HG03039 (cell line): ENCODE measurements around the gene GIMAP8.
"Not testable (repeated sequence)": the region's sequence is repeated elsewhere in the genome, so short reads cannot be mapped to it uniquely, and the experiment has no call there.

Source experiments
- ATAC-seq: cut with Tn5 transposase; IDR thresholded peaks from one replicate; pipeline ENCODE4 v1.9.1; 2021; ENCODE audit warnings: mild to moderate bottlenecking, moderate library complexity; ENCODE audit not compliant: unreplicated experiment

GIMAP8 gene

DNA sequence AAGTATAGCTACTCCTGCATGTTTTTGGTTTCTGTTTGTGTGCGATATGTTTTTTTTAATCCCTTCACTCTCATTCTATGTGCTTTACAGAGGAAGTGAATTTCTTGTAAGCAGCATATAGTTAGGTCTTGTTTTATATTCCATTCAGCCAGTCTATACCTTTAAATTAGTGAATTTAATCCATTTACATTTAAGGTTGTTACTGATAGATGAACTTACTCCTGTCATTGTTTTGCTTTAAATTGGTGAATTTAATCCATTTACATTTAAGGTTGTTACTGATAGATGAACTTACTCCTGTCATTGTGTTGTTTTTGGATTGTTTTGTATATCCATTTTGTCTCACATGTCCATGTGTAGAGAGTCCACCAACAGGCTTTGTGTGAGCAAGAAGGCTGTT is 11.1 kb downstream of the GIMAP8 start:
- ATAC-seq, result no peak

DNA sequence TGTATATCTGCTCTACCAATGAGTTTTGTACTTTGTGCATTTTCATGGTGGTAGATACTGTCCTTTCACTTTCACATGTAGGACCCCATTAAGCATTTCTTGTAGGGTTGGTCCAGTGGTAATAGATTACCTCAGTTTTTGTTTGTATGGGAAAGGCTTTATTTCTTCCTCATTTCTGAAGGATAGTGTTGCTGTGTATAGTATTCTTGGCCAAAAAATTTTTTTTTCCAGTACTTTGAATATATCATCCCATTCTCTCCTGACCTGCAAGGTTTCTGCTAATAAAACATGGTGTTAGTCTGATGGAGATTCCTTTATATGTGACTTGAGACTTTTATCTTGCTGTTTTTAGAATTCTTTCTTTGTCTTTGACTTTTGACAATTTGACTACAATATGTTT is 12.0 kb downstream of the GIMAP8 start:
- ATAC-seq, result no peak

DNA sequence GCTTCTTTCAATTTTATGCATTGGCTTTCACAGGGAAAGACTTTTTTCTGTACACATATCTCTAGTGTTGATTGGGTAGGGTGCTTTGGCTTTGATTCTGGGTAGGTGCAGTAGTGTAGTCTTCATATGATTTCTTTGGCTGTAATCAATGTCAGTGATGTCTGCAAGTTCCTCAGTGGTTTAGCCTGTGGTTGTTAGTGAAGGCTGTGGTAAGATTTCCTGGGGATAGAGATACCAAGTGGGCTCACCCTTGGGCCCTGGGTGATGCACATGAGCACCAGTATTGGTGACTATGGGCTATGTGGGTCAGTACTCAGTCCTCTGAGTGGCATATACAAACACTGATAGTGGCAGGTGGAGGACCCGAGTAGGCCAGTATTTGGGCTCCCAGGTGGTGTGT is 13.0 kb downstream of the GIMAP8 start:
- no peak for ATAC-seq

DNA sequence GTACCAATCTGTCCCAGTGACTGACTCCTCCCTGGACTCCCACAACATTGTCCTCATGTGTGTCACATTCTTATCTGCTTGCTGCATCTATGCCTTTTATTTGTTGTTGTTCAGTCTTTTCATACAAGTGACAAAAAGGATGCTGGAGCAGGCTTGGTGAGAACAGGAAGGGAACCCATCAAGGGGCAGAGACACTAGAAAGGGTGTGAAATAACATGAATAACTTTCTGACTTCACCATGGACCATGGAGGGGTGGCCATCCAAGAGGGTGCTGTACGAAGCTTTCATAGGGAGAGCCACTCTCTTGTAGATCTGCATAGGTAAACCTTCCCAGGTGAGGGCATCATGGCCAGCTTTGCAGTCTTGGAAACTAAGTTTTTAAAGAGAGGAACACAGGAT is 14.5 kb downstream of the GIMAP8 start:
- no peak for ATAC-seq

DNA sequence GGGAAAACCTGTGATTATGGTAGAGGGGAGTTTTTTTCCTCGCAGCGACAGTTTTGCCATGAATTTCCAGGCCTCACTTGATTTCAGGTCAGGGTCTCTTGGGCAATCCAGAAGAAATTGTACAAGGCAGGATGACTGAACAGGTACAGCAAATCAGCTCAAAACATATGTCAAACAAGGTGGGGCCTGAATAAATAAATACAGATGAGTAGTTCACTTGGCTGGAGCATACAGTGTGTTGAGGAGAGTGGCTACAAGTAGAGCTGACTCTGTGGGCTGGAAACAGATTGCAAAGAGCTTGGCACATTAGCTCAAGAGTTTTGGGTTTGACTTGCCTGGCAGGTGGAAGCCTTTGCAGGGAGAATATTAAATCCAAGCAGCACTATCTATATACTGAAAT is 15.0 kb downstream of the GIMAP8 start:
- ATAC-seq, result no peak

DNA sequence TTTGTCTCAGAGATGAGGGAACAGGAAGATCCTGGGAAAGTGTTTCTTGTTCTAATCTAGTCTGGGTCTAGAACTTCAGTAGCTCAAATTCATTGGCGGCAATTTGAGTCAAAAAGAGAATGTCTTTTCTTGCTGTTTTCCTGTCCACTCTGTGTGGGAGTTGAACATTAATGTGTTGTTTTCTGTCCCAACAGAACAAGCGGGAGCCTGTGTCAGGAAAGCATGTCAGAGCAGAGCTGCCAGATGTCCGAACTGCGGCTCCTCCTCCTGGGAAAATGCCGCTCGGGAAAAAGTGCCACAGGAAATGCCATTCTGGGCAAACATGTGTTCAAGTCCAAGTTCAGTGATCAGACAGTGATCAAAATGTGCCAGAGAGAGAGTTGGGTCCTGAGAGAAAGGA is 16.0 kb downstream of the GIMAP8 start:
- no peak for ATAC-seq

DNA sequence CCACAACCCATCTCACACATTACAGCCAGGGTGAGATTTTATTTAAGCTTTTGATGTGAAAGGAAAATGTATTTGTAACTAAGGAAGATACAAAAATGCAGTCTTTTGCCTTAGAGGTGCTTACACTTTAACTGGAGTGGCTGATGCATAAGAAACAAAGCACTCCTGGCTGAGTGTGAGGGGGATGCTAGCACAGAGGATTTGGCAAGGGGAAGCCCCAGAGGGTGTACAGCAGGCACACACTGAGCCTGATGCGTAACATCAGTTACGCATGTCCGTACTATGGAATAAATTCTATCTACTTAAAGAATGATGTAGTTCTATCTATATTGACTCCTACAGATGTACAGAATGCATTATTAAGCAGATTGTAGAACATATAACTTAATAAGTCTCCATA is 17.8 kb downstream of the GIMAP8 start:
- no peak for ATAC-seq

DNA sequence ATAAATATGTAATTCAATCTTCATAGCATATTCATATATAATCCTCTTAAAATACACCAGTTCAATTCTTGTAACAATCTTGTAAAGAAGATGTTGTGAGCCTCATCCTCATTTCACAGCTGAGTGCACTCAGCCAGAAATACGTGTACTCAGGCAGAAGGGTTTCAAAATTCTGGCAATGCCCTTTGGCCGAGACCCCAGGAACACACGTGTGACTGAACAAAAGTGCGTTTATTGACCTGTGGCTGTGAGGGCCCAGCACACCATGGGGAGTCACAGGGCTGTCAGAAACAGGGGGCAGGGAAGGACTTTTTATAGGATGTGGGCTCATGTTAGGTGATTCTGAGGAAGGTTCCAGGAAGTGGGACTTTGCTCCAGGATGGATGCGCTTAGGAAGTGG is 21.5 kb downstream of the GIMAP8 start:
- no peak for ATAC-seq

DNA sequence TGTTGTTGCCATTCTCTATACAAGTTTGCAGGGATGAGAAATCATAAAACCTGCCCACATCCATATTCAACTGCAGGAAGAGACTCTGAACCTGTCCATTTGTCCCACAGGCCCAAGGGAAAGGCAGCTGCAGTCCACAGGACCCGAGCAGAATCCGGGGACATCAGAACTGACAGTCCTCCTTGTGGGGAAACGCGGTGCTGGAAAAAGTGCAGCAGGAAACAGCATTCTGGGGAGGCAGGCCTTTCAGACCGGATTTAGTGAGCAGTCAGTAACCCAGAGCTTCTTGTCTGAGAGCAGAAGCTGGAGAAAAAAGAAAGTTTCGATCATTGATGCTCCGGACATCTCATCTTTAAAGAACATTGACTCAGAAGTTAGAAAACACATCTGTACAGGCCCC is 23.5 kb downstream of the GIMAP8 start:
- no peak for ATAC-seq

DNA sequence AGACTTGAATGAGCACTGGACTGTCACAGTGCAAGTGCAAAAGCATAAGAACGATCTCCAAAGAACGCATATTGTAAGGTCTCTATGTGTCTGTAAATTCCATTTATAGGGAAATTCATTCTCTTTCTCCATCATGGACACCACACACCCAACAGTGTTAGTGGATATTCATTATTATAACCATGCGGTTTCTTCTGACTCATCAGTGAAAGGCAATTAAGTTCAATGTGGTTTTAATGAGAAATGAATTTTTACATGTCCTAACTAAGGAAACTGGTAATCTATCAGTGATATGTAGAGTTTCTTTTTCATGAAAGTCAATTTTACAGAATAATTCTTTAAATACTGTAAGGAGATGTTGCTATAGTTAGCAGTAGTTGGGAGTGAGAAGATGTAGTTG is 25.9 kb downstream of the GIMAP8 start:
- ATAC-seq, result no peak

DNA sequence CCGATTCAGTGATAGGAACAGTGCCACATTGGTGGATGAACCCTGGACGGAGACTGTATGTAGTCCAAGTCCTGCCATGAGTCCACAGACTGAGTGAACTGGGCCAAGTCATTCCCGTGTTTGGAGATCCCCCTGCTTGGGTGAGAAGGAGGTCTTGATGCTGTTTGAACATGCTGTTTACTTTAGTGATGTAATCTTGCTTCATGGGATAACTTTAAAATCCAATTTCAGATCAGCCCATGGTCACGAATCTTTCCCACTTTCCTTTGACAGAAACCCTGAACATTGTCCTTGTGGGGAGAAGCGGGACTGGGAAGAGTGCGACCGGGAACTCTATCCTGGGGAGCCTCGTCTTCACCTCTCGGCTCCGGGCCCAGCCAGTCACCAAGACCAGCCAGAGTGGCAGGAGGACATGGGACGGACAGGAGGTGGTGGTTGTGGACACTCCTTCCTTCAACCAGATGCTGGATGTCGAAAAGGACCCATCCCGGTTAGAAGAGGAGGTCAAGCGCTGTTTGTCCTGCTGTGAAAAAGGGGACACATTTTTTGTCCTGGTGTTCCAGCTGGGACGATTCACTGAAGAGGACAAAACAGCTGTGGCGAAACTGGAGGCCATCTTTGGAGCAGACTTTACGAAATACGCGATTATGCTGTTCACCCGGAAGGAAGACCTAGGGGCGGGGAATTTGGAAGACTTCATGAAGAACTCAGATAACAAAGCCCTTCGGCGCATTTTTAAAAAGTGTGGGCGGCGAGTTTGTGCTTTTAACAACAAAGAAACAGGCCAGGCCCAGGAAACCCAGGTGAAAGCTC is 26.6 kb downstream of the GIMAP8 start:
- no peak for ATAC-seq

DNA sequence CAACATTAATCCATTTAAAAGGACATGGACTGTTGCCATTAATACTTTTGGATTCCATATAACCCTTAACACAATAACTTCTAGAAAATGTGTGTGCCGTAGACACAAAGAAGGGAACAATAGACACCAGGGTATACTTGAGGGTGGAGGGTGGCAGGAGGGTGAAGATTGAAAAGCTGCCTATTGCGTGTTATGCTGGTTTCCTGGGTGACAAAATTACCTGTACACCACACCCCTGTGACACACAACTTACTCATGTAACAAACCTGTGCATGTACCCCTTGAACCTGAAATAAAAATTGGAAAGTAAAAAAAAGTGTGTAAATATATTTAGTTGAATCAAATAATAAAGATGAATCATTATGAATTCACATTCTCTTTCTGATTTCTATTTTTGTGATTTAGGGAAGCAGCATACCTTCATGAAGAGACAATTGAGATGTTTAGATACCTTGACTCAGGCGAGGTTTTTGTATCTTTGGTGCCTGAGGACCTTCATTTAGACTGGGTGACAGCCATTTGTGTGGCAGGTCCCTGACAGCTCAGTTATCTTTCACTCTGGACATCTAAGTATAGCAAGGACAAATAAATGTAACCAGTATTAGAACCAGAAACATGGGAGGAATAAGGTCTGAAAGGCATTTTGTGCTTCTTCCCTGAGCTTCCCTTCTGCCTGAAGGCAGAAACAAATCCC is 28.7 kb downstream of the GIMAP8 start:
- no peak for ATAC-seq

DNA sequence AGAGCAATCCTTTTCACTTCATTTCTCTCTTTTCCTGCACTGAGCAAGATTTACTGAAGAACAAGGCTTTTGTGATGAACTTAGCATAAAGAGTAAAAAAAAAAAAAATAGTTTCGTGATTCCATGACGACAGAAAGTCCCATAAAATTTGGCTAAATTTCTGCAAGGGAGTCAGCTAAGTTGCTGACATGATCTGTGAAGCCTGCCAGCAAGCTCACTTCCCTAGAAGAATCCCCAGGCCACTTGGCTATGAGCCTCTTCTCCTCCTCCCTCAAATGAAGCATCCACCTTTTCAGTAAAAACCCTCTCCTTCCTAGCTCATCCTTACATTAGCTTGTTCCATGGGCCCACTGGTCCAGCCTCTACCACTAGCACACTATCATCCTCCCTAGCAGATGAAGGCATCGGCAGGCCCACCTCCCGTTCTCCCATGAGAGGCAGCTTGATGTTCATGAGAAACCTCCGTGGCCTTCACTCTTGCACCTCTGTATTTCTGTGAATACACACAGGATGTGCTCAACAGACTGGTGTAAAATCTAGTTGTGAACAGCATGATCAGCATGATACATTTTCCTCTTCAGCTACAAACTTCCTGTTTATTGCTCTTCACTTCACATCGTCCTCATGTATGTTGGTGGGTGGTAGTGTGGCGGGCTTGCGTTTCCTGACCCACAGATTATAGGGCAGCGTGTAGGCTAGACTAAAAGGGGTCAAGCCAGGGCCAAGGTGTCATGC is 30.9 kb downstream of the GIMAP8 start:
- ATAC-seq, result no peak

DNA sequence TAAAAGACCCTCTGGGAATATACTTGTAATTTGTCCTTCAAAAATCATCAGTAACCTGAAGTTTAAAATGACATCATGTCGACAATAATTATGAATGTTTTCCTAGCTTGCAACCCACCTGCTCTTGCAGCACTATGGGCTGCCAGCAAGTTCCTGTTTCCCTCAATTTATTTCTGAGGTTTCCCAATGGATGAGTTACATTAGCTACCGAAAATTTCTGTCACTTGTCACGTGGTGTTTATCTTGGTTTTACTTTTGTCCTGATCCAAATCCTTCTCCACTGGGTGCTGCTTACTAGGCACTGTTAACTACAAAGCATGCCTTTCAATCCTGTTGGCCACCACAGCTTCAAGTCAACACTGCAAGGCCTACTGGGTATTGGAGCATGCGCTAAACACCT is 31.5 kb downstream of the GIMAP8 start:
- no peak for ATAC-seq

DNA sequence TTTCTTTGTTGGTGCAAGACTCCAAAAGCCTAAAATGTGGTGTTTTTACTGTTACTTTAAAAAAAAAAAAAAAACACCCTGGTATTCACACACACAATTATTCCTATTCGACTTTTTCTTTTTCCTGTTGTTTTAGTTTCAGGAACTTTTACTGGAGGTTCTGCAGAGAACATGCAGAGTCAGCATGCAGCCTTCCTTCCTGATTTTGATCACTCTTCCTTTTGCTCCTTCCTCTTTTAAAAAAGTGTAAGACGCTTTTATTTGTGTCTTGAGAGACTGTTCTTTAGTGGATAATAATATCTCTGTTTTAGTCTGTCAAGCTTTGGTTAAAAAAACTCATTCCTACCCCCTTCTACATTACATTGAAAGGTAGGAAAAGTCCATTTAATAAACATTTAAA is 33.1 kb downstream of the GIMAP8 start:
- ATAC-seq, result not testable (repeated sequence)

DNA sequence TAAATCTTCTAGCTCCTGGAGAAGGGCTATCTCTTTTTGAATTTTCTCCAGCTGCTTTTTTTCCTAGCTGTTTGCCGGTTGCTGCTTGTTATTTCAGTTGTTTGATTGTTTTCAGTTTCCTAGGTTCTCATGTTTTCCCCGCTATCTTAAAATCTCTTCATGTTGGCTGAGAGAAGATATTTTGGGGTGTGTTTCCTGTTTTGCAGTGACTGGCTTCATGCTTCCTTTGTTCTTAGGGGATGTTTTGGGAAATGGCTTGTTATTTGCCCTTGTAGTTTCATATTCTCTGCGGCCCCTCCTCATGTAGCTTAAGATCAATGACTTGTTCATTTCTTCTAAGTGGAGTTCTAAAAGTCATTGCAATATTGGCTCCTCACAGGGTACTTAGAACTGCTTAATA is 33.6 kb downstream of the GIMAP8 start:
- ATAC-seq, result not testable (repeated sequence)

DNA sequence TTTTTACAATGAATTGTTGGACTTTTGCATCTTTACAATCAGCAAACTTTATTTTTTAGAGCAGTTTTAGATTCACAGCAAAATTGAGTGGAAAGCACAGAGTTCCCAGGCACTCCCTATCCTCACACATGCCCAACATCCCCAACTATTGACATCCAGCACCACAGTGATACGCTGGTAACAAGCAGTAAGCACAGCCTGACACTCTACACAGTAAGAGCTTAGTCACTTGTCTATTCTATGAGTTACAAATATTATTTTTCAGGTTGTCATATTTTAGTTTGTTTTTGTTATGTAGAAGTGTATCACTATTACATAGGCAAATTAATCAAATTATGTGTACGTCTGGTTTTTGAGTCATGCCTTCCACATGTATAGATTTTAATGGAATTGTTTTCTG is 37.2 kb downstream of the GIMAP8 start:
- ATAC-seq, result no peak

DNA sequence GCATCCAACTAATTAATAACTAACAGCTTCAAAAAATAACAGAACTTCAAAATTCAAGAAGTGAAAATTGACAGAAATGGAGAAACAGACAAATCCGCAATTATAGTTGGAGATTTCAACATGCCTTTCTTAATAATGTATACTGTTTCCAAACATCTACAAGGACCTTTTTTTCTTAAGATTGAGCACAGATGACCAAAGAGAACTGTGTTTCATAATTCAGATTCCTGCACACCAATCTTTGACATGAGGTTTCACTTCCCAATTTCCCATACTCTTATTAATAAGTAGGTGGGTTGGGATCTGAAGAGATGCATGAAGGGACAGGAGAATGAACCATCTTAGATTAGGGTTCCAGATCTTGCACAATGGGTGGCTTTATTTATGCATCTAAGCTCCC is 39.4 kb downstream of the GIMAP8 start:
- ATAC-seq, result no peak

DNA sequence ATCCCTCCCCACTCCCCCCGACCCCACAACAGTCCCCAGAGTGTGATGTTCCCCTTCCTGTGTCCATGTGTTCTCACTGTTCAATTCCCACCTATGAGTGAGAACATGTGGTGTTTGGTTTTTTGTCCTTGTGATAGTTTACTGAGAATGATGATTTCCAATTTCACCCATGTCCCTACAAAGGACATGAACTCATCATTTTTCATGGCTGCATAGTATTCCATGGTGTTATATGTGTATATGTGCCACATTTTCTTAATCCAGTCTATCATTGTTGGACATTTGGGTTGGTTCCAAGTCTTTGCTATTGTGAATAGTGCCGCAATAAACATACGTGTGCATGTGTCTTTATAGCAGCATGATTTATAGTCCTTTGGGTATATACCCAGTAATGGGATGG is 43.0 kb downstream of the GIMAP8 start:
- not testable (repeated sequence) for ATAC-seq

DNA sequence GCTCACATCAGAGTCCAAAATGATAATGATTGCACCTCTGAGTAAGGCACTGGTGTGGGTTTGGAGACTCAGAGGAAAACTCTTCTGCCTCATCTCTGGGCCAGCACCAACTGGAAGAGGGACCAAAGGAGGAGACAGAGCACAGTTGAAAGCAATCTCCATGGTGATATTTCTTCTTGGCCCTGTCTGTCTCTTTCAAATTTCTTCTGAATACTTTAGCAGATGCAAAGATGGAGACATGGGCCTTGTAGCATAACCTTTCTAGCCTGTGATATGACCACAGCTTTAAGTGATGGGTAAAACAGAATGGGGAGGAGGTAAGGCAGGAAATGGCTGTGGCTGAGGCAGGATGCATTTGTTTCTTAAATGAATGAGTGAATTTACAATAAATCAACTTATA is 52.1 kb downstream of the GIMAP8 start:
- no peak for ATAC-seq

DNA sequence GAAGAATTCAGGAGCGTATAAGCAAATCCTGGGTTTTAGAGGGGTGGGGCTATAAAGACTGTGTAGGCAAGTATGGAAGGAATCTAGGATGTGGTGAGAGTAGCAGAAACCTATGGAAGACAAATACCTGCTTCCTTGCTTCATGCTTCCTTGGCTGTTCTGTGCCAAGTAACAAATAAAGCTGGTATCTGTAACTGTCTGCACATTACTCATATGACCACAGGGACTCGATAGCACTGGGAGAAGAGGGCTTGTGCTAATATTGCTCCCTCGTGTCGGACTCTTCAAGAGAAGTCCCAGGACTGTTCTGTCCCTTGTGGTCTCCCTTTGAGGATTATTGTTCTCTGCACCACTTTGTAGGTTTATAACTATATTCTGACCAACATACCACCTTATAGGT is 52.7 kb downstream of the GIMAP8 start:
- no peak for ATAC-seq

DNA sequence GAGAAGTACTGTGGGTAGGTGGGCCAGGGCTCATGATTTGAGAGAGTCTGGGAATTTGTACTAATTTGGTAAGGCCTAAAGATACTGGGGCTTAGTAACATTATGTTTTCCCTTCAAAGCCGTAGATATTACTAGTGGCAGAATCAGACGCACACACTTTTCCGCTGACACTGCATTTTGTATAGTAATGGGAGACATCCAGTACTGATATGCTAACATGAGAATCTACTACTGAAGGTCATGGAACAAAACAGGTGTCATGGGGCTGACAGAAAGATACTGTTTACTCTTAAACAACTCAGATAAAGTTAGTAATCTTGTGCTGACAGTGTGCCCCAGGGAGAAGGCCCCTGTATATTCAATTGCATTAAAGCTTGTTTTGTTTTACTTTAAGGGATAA is 53.2 kb downstream of the GIMAP8 start:
- ATAC-seq, result no peak
